NCI-H774 (cell line): ENCODE data around the gene RHEB.
"Not testable (repeated sequence)": the region's sequence is repeated elsewhere in the genome, so short reads cannot be mapped to it uniquely, and the experiment has no call there.

Source experiments
- DNase-seq: peaks from one replicate; lab custom pipeline; 2025; lab: John Stamatoyannopoulos, UW

Gene RHEB

GRCh38 chr7:151529842-151530241 lies 10.1 kb upstream of the RHEB start:
- no peak for DNase-seq

- no peak for DNase-seq
These were observed 5.2 kb upstream of the RHEB start for GRCh38 chr7:151524845-151525244.

- DNase-seq: no peak
These were observed 4.6 kb upstream of the RHEB start for GRCh38 chr7:151524331-151524730.

- peak; percentile 31 for DNase-seq
These were observed 945 bp upstream of the RHEB start for GRCh38 chr7:151520419-151521261.

- not testable (repeated sequence) for DNase-seq
These were observed 539 bp downstream of the RHEB start for GRCh38 chr7:151518947-151519764.

- no peak for DNase-seq
These were observed 1.4 kb downstream of the RHEB start for GRCh38 chr7:151518105-151518946.

GRCh38 chr7:151517601-151518104 lies 2.0 kb downstream of the RHEB start:
- DNase-seq: no peak

GRCh38 chr7:151515276-151515565 lies 4.5 kb downstream of the RHEB start:
- no peak for DNase-seq

- DNase-seq: no peak
These were observed 5.0 kb downstream of the RHEB start for GRCh38 chr7:151514461-151515275.

- no peak for DNase-seq
These were observed 6.6 kb downstream of the RHEB start for GRCh38 chr7:151513133-151513532.

GRCh38 chr7:151512353-151512752 lies 7.3 kb downstream of the RHEB start:
- no peak for DNase-seq

- no peak for DNase-seq
These were observed 7.7 kb downstream of the RHEB start for GRCh38 chr7:151511946-151512345.

- DNase-seq: no peak
These were observed 8.4 kb downstream of the RHEB start for GRCh38 chr7:151511270-151511669.

GRCh38 chr7:151509670-151510333 lies 9.9 kb downstream of the RHEB start:
- DNase-seq: no peak

GRCh38 chr7:151508991-151509390 lies 10.7 kb downstream of the RHEB start:
- no peak for DNase-seq

- no peak for DNase-seq
These were observed 11.9 kb downstream of the RHEB start for GRCh38 chr7:151507806-151508205.

GRCh38 chr7:151506901-151507382 lies 12.8 kb downstream of the RHEB start:
- peak; percentile 13 for DNase-seq

GRCh38 chr7:151505836-151506468 lies 13.7 kb downstream of the RHEB start:
- no peak for DNase-seq

- no peak for DNase-seq
These were observed 14.3 kb downstream of the RHEB start for GRCh38 chr7:151505433-151505832.

- DNase-seq: no peak
These were observed 14.9 kb downstream of the RHEB start for GRCh38 chr7:151504715-151505326.
